HL-60 (cell line): ENCODE results near the gene LZTR1.

ENCODE experiments used
- DNase-seq, 2 experiments: peaks; one replicate each; pipeline ENCODE4 v3.0.0-alpha.2; 2010 to 2020; ENCODE audit warnings: low read depth in 1 of 2, low spot score in 1 of 2
- H3K27ac ChIP-seq: fragments of 250-450 bp; sonication (Bioruptor Pico); replicated peaks from 2 replicates; pipeline ENCODE4 v1.5.1; 2020; ENCODE audit warnings: mild to moderate bottlenecking, moderate library complexity
- H3K27me3 ChIP-seq: fragments of 250-450 bp; sonication (Bioruptor Pico); 2 replicates; pipeline ENCODE4 v1.5.1; 2021; ENCODE audit warnings: mild to moderate bottlenecking, moderate library complexity; ENCODE audit not compliant: insufficient read depth, poor library complexity, severe bottlenecking
- H3K4me3 ChIP-seq: replicated peaks from 2 replicates; pipeline ENCODE4 v1.5.1; 2011; ENCODE audit warnings: mild to moderate bottlenecking, control low read depth, low read length; ENCODE audit not compliant: insufficient read depth
- CTCF ChIP-seq: IDR thresholded peaks from one replicate; pipeline ENCODE4 v1.5.1; 2011; ENCODE audit warnings: low read length, control low read depth, inconsistent platforms; ENCODE audit not compliant: insufficient read depth
- GABPA ChIP-seq: IDR thresholded peaks from 2 replicates; pipeline ENCODE4 v1.6.1; 2012; ENCODE audit warnings: low read depth
- POLR2AphosphoS5 ChIP-seq: IDR thresholded peaks from 2 replicates; pipeline ENCODE4 v1.6.1; 2012; ENCODE audit warnings: low read depth
- REST ChIP-seq: IDR thresholded peaks from 2 replicates; pipeline ENCODE4 v1.6.1; 2012; ENCODE audit warnings: low read depth; ENCODE audit not compliant: insufficient replicate concordance
- SPI1 ChIP-seq: IDR thresholded peaks from 2 replicates; pipeline ENCODE4 v1.6.1; 2012; ENCODE audit warnings: low read depth, mild to moderate bottlenecking, borderline replicate concordance

Gene LZTR1

GRCh38 chr22:21025763-21026755 is 44.0 kb downstream of the LZTR1 start:
- Histone ChIP-seq H3K27me3 (peaks cover 4% of the 10 kb centered on the region), H3K4me3 (no peak overlapping the region), H3K27ac (no peak overlapping the region)
- TF ChIP-seq GABPA = no peak
- no peak for TF ChIP-seq REST
- TF ChIP-seq CTCF = no peak
- TF ChIP-seq POLR2AphosphoS5 = no peak
- TF ChIP-seq SPI1 = no peak
- no peak for DNase-seq

DNA sequence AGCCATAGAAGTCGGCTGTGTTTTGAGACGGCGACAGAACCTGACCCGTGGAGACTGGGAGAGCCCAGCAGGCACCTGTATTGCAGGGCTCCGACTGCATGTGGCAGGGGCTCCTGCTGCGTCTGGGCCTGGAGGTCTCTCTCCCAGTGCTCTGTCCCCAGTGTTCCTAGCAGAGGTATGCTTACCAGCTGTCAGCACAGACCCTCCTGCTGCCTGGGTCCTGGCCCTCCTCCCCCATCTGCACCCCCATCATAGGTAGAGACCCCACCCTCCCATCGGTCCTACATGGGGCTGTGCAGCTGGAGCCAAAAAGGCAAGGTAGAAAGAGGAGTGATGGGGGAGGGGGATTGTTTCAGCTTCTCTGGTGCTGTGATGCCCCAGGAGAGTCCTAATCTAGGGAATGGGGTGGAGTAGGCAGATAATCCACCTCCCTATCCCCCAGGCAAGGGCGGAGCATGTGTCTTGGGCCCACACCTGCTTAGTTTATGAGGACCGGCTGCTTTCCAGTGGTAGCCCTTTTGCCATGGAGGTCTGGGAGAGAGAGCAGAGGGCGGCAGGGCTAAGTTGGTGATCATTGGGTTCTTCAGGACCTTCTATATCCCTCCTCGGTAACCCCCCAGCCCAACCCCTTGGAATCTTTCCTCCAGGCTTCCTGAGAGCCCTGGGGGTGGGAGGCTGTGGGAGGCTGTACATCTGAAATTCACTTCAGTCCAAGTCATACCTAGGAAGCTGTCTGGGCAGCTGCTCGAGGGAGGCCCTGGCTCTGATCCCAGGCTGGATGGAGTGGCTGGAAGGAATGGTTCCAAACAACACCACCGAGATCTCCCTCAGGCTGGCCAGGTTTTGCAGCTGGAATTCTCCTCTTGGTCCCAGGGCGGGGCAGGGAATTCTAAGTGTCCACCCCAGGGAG is 44.9 kb downstream of the LZTR1 start:
- Histone ChIP-seq H3K4me3 (no peak overlapping the region), H3K27ac (no peak overlapping the region), H3K27me3 (peaks cover 11% of the 10 kb centered on the region)
- no peak for TF ChIP-seq SPI1
- no peak for TF ChIP-seq POLR2AphosphoS5
- no peak for DNase-seq

GRCh38 chr22:21028277-21029251 is 46.5 kb downstream of the LZTR1 start:
- DNase-seq = no peak
- peaks cover 22% of the 10 kb centered on the region for H3K27me3 ChIP-seq
- TF ChIP-seq REST (no peak), SPI1 (no peak), CTCF (no peak), POLR2AphosphoS5 (no peak), GABPA (no peak)
- H3K27ac ChIP-seq = no peak overlapping the region
- no peak overlapping the region for H3K4me3 ChIP-seq
